ENCODE results near the gene UBA5. TPM values are rescaled to one million over a fixed set of nuclear protein-coding genes. Genes with fewer than 3 reads are reported as not detected.

The UBA5 gene
- total RNA-seq, 1 donor from 2014 or later, result 19.9 TPM

DNA sequence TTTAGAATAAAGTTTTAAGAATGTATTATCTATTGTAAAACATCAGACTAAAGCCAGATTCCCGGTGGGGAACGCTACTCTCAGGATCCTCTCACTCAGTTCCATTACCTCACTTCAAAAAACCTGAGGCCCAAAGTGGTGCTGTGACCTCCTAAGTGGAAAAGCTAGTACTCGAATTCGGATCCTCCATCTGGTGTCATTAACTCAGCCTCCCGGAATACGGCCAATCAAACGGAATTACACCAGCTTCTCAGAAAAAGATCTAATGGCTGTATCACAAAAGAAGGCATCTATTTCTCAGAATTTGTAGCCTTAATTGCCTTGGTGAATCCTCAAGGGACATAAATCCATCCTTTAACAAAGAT lies 1.1 kb upstream of the UBA5 start:
- no peak for TF ChIP-seq CTCF (conservative IDR thresholded peaks at IDR 0.05; ENCODE audit: low read depth, low read length)
- DNase-seq (ENCODE audit: low read depth), result no peak
- H3K4me3 ChIP-seq (ENCODE audit: low read depth, low read length), result peak overlapping the region; percentile 89

- no peak for DNase-seq (ENCODE audit: low read depth)
- H3K4me3 ChIP-seq (ENCODE audit: low read depth, low read length), result peak within 1 kb of the TSS; percentile 89
- TF ChIP-seq CTCF (conservative IDR thresholded peaks at IDR 0.05; ENCODE audit: low read depth, low read length), result peak; percentile 63
These were observed 621 bp upstream of the UBA5 start, which contains the start of gene ACAD11 for GRCh38 chr3:132659365-132660051. Gene ACAD11 (minus strand): TSS chr3:132659809. CDS start chr3:132659751, 58 bp downstream.

GRCh38 chr3:132660811-132661070 lies 612 bp downstream of the UBA5 start:
- no peak for TF ChIP-seq CTCF (conservative IDR thresholded peaks at IDR 0.05; ENCODE audit: low read depth, low read length)
- H3K4me3 ChIP-seq (ENCODE audit: low read depth, low read length), result peak overlapping the region; percentile 89
- no peak for DNase-seq (ENCODE audit: low read depth)

GRCh38 chr3:132661101-132661500 lies 972 bp downstream of the UBA5 start:
- no peak for TF ChIP-seq CTCF (conservative IDR thresholded peaks at IDR 0.05; ENCODE audit: low read depth, low read length)
- no peak for DNase-seq (ENCODE audit: low read depth)
- peak overlapping the region; percentile 89 for H3K4me3 ChIP-seq (ENCODE audit: low read depth, low read length)

DNA sequence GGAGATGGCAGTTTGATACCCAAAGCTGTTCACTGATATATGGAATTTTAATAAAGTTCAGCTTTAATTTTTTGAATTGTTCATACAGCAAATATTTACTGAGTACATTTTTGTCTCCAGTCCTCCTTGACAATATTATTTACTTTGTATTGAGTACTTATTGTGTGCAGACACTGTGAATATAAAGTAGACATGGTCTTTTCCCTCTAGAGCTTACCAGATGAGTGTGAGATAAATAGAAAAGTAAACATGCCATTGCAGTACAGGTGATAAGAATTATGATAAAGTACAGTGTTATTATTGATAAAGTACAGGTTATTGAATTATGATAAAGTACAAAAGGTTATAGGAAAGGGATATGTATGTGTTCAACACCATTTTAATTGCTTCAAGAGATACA lies 2.1 kb downstream of the UBA5 start:
- no peak for TF ChIP-seq CTCF (conservative IDR thresholded peaks at IDR 0.05; ENCODE audit: low read depth, low read length)
- H3K4me3 ChIP-seq (ENCODE audit: low read depth, low read length), result no peak overlapping the region
- no peak for DNase-seq (ENCODE audit: low read depth)

DNA sequence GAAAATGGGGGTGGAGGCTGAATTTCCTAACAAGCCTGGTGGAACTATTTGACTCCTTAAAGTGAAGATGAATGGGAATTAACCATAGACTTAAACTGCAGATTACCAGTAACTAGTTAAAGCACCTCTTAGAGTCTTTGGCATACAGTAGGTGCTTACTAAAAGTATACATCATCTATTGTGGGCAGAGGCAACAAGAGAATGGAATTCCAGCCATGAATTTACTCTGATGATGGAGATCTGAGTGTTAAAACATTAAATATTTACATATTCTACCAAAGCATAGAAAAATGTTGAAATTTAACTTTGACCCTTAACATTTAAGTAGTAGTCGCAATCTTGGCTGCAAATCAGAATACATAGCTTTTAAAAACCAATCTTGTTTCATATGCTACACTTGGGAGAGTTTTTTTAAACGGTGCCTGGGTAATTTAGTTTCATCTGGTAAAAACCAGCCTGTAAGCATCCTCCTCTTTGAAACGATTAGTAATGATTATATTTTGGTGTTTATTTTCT lies 5.2 kb downstream of the UBA5 start:
- no peak for TF ChIP-seq CTCF (conservative IDR thresholded peaks at IDR 0.05; ENCODE audit: low read depth, low read length)
- no peak overlapping the region for H3K4me3 ChIP-seq (ENCODE audit: low read depth, low read length)
- DNase-seq (ENCODE audit: low read depth), result no peak

GRCh38 chr3:132669256-132669777 lies 9.2 kb downstream of the UBA5 start:
- TF ChIP-seq CTCF (conservative IDR thresholded peaks at IDR 0.05; ENCODE audit: low read depth, low read length), result no peak
- no peak for DNase-seq (ENCODE audit: low read depth)

More at GRCh38 chr3:132669256-132669777, 9.2 kb downstream of the UBA5 start:
- H3K4me3 ChIP-seq (ENCODE audit: low read depth, low read length), result no peak overlapping the region
